Brain microvascular endothelial cell (primary cell): ENCODE measurements around the gene SMG6.
"Not testable (repeated sequence)": the region's sequence is repeated elsewhere in the genome, so short reads cannot be mapped to it uniquely, and the experiment has no call there.

ENCODE experiments used
- DNase-seq: peaks from one replicate; pipeline ENCODE4 v3.0.0-alpha.2; 2020
- H3K27ac ChIP-seq: fragments of 250-450 bp; sonication (Bioruptor Pico); 2 replicates; pipeline ENCODE4 v1.5.1; 2020; ENCODE audit warnings: mild to moderate bottlenecking, moderate library complexity
- H3K27me3 ChIP-seq: fragments of 250-450 bp; sonication (Bioruptor Pico); replicated peaks from 2 replicates; pipeline ENCODE4 v1.5.1; 2020; ENCODE audit warnings: mild to moderate bottlenecking
- H3K36me3 ChIP-seq: fragments of 250-450 bp; sonication (Bioruptor Pico); replicated peaks from 2 replicates; pipeline ENCODE4 v1.5.1; 2020; ENCODE audit warnings: mild to moderate bottlenecking
- H3K4me3 ChIP-seq: 2 replicates; pipeline ENCODE4 v1.5.1; 2011; ENCODE audit warnings: low read depth, mild to moderate bottlenecking, control low read depth, low read length, moderate library complexity
- in situ Hi-C: cut with HindIII; loops from 2 replicates; pipeline ENCODE4 v1.10.0; 2017; ENCODE audit warnings: low sequenced_read_pairs, low pct_ligation_motif_present
- TF ChIP-seq, protein P1 (sequence below): IDR thresholded peaks from 2 replicates; pipeline ENCODE4 v1.5.1; 2011; ENCODE audit warnings: low read depth, mild to moderate bottlenecking, moderate library complexity, low read length, control low read depth, inconsistent platforms; ENCODE audit errors: missing control alignments

Gene SMG6

DNA sequence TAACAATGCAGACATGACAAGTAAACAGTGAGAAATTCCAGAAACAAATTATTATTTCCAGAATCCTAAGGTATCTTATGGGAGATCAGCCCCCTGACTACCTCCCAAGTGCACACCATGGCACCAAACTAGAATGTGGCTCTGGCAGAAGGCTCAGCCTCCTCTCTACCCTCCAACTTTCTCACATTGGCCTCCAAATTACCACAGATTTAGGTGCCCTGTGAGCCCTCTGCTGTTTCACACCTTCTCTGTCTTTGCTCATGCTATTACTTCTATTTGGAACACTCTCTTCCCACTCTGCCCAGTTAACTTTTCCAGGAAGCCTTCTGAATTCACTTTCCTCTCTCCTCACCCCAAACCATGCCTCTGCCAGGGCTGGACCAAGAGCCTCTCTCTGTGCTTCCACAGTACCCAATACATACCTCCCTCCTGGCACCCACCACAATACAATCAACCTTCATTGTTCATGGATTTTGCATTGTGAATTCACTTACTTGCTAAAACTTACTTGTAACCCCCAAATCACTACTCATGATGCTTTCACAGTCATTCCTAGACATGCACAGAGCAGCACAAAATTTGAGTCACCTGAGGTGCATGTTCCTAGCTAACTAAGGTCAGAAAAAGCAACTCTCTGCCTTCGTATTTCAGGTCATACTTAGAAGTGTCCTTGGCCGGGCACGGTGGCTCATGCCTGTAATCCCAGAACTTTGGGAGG, 31.4 kb downstream of the SMG6 start:
- Histone ChIP-seq H3K27ac (no peak overlapping the region), H3K4me3 (no peak overlapping the region), H3K36me3 (peaks cover 7% of the 10 kb centered on the region), H3K27me3 (no peaks in the 10 kb centered on the region)
- TF ChIP-seq, protein P1, sequence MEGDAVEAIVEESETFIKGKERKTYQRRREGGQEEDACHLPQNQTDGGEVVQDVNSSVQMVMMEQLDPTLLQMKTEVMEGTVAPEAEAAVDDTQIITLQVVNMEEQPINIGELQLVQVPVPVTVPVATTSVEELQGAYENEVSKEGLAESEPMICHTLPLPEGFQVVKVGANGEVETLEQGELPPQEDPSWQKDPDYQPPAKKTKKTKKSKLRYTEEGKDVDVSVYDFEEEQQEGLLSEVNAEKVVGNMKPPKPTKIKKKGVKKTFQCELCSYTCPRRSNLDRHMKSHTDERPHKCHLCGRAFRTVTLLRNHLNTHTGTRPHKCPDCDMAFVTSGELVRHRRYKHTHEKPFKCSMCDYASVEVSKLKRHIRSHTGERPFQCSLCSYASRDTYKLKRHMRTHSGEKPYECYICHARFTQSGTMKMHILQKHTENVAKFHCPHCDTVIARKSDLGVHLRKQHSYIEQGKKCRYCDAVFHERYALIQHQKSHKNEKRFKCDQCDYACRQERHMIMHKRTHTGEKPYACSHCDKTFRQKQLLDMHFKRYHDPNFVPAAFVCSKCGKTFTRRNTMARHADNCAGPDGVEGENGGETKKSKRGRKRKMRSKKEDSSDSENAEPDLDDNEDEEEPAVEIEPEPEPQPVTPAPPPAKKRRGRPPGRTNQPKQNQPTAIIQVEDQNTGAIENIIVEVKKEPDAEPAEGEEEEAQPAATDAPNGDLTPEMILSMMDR = no peak
- no peak for DNase-seq
- in situ Hi-C loops = no loop called here

DNA sequence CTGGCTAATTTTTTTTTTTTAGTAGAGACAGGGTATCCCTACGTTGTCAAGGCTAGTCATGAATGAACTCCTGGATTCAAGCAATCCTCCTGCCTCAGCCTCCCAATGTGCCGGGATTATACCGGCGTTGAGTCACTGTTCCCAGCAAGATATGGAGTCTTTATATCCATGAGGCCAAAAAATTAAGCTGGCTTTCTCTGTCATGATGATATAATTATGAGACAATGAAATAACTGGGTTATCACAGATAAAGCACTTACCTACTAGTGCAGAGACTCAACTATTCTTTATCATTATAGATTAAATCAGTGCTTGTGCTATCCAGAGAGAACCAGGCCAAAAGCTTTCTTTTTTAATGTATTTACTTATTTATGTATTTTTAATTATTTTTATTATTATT, 36.2 kb downstream of the SMG6 start:
- H3K27ac ChIP-seq = no peak overlapping the region

DNA sequence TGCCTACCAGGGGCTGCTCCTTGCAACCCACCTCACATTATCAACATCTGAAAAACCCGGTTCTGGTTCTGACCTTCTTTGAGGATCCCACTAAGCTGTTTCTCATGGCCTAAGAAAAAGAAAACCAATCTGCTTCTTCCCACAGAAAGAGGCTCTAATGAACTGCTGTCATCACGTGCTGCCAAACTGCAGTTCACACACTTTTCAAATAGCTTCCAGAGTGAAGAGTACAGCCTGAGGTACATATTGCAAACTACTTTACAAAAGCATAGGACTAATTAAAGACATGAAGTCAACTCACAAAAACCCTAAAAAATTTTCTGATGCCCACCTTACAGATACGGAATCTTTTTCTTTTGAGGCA, 36.7 kb downstream of the SMG6 start:
- Histone ChIP-seq H3K4me3 (no peak overlapping the region), H3K36me3 (peaks cover 7% of the 10 kb centered on the region), H3K27ac (no peak overlapping the region), H3K27me3 (no peaks in the 10 kb centered on the region)
- no peak for DNase-seq
- TF ChIP-seq, protein P1 = no peak
- in situ Hi-C loops = no loop called here

More for the DNA sequence above, 36.2 kb downstream of the SMG6 start:
- H3K36me3 ChIP-seq = peaks cover 7% of the 10 kb centered on the region
- H3K27me3 ChIP-seq = no peaks in the 10 kb centered on the region
- in situ Hi-C loops = no loop called here
- TF ChIP-seq, protein P1 = no peak
- DNase-seq = no peak
- no peak overlapping the region for H3K4me3 ChIP-seq

DNA sequence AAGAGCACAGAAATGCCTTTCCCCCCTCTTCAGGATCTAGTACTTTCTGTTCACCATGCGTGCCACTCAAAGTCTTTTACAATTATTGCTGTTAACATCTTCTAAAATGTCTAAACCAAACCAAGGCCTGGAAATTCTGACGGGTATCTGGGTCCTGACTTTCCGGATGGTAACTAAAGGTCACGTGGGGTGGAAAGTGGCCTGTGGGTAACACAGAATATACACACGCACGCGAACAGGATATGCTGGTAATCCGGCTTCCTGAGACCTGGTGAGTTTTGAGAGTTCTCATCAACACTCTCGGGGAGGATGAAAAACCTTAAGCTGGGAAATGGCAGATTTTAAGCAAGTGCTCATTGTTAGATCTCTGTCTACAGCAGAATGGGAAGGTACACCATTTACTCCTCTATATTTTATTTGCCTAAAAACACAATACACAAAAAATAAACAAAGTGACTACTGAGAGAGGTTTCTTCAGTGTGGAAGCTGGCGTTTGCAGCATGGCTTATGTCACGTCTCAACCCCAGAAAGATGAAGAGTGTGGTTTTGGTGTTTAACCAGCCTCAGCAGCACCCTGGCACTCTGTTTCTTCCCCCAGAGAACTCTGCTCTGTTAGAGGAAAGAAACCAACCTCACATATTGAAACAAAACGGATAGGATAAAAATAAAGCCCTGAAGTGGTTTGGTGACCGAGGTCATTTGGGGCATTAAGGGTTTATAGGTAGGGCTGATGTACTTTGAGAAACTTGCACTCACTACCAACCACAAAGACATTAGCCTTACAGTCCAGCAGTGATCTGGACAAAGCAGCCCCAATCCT, 37.3 kb downstream of the SMG6 start:
- H3K27ac ChIP-seq = no peak overlapping the region
- no peaks in the 10 kb centered on the region for H3K27me3 ChIP-seq
- TF ChIP-seq, protein P1 = no peak
- peaks cover 7% of the 10 kb centered on the region for H3K36me3 ChIP-seq
- DNase-seq = no peak
- in situ Hi-C loops = no loop called here
- no peak overlapping the region for H3K4me3 ChIP-seq

DNA sequence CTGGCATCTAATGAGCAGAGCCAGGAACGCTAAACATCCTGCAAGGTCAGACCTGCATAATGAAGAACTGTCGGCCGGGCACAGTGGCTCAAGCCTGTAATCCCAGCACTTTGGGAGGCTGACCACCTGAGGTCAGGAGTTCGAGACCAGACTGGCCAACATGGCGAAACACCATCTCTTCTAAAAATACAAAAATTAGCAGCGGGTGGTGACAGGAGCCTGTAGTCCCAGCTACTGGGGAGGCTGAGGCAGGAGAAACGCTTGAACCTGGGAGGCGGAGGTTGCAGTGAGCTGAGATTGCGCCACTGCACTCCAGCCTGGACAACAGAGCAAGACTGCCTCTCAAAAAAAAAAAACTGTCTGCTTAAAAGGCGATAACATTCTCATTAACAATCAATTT, 38.4 kb downstream of the SMG6 start:
- H3K36me3 ChIP-seq, H3K4me3 ChIP-seq, H3K27ac ChIP-seq, H3K27me3 ChIP-seq, in situ Hi-C loops, DNase-seq: not testable (repeated sequence)

DNA sequence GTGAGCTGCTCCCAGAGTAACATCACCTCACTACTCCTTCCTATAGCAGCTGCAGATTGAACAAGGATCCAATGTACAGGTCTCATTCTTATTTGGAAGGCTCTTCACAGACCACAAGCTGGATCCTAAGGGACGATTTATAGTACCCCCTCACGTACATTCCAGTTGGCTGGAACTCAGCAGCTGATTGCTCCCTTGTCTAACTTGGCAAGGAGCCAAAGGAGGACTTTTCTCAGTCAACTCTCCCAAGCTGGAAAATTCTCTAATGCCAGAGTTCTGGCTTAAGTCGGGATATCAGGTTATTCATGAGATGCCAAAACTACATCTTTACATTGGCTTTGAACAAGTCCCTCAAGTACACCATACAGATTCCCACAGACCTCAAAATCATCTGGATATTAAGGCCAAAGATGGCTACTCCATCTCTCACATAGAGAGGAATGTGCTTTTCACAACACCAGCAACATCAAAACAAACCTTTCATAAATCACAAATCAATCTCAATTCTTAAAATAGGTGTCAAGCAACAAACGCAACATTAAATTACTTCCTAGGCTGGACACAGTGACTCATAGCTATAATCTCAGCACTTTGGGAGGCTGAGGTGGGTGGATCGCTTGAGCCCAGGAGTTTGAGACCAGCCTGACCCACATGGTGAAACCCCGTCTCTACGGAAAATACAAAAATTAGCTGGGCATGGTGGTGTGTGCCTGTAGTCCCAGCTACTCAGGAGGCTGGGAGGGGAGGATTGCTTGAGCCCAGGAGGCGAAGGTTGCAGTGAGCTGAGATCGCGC, 39.3 kb downstream of the SMG6 start:
- in situ Hi-C loops = no loop called here
- Histone ChIP-seq H3K36me3 (no peaks in the 10 kb centered on the region), H3K27me3 (no peaks in the 10 kb centered on the region), H3K27ac (peak overlapping the region; percentile 58), H3K4me3 (no peak overlapping the region)
- DNase-seq = no peak
- TF ChIP-seq, protein P1 = no peak
